Activated CD4-positive, alpha-beta T cell treated with anti-CD3 and anti-CD28 coated beads for 24 hours (primary cell): ENCODE measurements around the gene SLC36A2.
"Not testable (repeated sequence)": the region's sequence is repeated elsewhere in the genome, so short reads cannot be mapped to it uniquely, and the experiment has no call there.

Source experiments
- DNase-seq, 2 donors: peaks; one replicate each; pipeline ENCODE4 v3.0.0-alpha.2; 2020; ENCODE audit warnings: low read depth in 2 of 2

The SLC36A2 gene

DNA sequence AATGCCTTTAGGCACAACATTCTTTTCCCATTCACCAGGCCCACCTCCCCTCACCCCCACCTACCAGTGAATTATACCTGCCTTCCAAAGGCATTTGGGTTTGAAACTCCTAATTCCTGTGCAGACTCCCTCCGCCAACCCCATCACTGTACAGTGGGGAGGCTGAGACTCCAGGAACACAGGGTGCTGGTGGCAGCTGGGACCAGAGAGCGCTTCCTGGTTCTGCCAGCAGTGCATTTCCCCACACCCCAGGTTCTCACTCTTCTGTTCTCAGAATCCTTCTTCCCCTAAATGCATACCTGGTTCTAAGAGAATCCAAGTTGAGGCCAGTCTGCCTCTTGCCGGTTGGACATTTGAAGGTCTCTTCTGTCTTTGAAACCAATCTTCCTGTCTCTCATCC lies 21.1 kb downstream of the SLC36A2 start:
- DNase-seq: no peak

DNA sequence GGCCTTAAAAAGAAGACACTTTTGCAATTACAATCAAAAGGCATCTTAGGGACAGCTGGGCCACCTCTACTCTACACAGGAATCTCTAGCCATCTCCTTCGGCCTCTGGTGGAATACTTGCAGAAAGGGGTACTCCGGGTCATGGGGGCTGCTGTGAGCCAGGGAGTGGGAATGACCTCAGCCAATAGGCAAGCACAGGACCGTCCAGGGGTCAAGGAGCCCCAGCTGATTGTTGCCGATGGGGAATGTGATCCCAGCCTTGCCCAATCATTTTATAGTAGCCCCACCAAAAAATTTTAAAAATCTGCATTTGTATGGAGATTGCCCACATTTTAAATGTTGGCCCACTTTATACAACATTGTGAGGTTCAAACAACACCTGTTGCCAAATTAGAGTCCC lies 26.9 kb downstream of the SLC36A2 start:
- no peak for DNase-seq

DNA sequence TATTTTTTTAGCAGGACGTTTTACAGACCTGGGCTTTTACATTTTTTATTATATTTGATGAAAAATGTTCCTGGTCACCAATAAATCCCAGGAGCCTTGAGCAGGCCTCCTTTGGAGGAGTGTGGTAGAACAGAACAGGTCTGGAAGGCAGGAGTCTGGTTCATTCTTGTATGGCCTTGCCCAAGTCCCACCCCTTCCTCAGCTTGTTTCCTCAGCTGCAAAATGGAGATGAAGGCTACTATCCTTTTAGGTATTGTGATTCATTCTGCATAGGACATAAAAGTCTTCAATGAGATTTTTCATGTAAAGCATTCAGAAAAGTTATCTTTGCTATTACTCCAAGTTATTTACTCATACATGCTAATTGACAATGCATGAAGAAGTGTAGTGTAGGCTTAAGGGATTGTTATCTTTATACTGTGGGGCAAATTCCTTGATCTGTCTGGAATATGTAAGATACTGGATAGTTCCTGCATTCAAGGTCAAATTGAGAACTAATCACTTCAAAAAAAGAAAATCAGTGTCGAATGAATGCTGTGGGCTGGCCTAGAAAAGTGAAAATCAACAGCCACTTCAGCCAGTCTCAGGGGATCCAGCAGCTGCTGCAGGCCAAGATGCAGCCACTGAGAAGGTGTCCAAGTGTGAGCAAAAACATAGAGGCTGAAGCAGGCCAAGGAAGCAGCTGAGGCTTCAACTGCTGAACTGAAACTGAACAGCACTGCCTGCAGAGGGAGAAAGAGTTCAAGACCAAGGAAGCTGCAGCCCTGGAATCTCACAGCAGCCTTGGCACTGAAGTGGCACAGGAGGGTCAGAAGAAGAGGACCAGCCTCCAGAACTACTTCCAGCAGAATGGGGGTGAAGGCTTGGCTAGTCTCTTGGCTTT lies 28.3 kb downstream of the SLC36A2 start:
- no peak for DNase-seq

DNA sequence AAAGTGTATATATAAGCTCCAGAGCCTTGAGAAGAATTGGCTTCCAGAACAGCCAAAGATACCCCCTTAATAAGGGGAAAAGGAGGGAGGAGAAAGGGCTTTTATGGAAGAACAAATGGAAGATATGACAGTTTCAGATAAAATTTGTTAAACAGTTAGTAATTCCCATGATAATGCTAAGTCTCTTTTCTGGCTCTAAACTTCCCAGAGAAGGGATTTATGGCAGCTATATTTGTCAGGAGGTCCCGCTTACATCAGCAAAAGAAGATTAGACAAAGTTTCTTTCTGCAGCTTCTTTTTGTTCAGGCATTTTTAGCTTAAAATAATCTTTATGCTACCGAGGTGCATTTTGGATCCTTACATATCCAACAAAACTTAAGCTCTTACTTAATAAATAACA lies 29.5 kb downstream of the SLC36A2 start:
- no peak for DNase-seq

DNA sequence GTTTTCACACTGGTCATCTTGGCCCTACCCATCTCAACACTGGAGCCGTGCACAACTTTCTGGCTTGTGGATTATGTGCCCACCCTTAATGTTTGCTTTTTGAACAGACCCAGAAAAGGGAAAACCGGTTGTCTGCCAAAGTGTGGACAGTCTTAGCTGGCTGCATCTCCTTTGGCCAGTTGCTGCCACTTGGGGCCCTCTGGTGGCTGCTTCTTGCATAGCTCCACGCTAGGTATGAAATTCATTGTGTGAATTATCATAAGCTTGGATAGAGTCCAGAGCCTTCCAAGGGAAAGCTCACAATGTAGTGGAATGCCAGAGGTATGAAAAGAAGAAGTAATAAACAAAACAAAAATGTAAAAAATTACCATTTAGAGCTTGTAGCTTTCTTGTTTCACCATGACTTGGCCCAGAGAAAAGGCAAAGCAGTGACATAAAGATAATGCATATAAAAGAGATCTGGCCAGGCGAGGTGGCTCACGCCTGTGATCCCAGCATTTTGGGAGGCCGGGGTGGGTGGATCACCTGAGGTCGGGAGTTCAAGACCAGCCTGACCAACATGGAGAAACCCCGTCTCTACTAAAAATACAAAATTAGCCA lies 31.3 kb downstream of the SLC36A2 start:
- DNase-seq: peak; percentile 25 to 48

DNA sequence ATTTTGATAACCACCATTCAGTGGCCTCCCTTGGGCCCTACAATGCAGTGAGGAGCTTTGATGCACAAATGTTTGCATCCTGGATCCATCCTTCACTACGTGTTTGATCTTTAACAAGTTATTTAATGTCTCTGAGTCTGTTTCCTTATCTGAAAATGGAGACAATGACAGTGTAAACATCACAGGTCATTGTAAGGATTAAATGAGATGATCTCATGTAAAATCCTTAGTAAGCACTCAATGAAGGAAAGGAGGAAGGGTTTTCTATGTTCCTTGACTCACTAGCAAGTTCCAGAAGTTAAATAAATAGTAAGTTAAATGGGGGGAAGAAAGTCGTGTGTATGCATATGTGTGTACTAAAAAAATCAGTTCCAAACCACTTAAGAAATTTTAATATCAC lies 34.0 kb downstream of the SLC36A2 start:
- no peak for DNase-seq

DNA sequence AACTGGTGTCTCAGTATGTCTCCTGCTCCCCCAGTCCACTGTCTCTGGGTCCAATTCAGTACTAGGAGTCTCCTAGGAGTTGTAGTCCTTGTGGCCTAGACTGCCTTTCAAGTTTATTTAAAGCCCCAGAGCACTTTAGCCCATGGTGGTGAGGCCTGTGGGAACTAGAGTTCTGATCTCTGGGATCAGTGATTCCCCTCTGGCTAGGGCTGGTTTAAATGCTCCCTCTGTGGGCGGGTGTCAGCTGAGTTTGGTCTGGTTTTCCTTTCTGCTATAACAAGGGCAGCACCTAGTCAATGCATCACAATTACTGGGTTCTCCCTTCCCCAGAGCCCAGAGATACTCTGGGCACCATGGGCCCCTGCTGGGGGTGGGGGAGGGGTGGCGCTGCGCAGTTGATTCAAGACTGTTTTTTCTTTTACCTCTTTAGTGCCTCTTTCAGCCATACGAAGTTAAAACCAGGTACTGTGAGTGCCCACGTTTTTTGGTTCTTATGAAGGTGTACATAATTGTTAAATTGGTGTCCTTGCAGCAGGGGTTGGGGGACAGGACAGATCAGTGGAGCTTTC lies 34.5 kb downstream of the SLC36A2 start:
- DNase-seq: no peak

DNA sequence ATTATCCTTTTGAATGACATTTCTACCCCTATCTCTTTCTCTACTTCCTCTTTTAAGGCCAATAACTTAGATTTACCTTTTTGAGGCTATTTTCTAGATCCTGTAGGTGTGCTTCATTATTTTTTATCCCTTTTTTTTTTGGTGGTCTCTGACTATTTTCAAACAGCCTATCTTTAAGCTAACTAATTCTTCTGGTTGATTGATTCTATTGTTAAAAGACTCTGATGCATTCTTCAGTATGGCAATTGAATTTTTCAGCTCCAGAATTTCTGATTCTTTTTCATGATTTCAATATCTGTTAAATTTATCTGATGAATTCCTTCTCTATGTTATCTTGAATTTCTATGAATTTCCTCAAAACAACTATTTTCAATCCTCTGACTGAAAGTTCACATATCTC lies 36.4 kb downstream of the SLC36A2 start:
- DNase-seq: no peak

DNA sequence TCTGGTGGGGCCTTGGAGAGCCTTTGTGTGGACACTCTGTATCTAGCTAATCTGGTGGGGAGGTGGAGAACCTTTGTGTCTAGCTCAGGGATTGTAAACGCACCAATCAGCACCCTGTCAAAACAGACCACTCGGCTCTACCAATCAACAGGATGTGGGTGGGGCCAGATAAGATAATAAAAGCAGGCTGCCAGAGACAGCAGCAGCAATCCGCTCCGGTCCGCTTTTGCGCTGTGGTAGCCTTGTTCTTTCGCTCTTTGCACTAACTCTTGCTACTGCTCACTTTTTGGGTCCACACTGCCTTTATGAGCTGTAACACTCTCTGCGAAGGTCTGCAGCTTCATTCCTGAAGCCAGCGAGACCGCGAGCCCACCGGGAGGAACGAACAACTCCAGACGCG lies 37.5 kb downstream of the SLC36A2 start:
- not testable (repeated sequence) for DNase-seq

DNA sequence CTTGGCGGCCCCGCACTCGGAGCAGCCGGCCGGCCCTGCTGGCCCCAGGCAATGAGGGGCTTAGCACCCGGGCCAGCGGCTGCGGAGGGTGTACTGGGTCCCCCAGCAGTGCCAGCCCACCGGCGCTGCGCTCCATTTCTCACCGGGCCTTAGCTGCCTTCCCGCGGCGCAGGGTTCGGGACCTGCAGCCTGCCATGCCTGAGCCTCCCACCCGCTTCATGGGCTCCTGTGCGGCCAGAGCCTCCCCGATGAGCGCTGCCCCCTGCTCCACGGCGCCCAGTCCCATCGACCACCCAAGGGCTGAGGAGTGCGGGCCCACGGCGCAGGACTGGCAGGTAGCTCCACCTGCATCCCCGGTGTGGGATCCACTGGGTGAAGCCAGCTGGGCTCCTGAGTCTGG lies 38.1 kb downstream of the SLC36A2 start:
- DNase-seq: not testable (repeated sequence)

DNA sequence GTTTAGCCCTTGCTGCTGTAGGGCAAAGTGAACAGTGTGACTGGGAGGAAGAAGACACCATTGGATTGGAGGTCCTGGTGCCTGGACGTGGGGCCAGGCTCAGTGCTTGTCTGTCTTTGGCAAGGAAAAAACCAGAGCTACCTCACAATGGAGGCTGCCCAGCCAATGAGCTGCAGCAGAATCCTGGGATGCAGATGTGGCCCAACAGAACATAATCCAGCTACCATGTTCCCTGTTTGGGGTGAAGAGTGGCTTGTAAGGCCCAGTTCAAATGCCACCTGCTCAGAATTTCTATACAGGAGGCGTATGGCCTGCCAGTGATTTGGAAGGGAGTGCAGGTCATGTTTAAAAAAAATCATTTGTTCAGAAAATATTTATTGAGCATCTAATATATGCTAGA lies 43.7 kb downstream of the SLC36A2 start, which contains the start of gene SLC36A3:
TSS of gene SLC36A3 (minus strand) at position 101 of the 400 bp plus-strand sequence. CDS start 412 bp downstream, outside the sequence.
- no peak for DNase-seq

DNA sequence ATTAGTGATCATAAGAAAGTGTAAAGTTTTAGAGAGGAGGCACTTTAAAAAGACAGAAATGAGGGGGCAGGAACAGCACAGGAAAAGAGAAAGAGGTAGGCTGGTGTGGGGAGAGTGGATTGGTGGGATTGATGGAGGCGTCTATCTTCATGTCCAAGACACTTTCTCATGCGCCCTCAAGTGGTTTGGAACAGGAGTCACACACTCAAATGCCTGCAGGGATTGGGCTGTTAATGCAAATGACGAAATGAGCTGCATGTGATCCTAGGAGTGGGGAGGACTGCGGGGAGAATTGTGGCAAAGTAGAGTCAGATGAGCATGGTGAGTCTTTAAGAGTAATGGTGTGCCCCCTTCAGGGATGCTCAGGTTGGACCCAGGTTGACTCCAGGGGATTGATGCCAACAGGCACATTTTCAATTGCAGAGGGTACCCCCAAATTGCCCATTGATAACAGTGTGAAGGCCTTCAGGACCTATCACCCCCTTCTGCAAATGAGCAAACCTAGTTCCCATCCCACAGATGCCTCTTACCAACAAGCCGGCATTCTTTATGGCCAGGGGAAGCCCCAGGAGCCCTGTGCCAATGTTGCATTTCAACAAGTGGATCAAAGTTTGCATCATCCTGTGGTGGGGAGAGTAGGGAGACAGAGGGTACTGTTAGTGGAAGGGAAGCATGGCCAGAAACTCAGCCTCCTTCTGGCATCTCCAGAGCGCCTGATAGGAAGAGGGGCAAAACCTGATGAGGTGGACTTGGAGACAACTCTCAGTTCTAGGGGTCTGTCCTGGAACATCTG lies 49.1 kb downstream of the SLC36A2 start:
- no peak for DNase-seq

DNA sequence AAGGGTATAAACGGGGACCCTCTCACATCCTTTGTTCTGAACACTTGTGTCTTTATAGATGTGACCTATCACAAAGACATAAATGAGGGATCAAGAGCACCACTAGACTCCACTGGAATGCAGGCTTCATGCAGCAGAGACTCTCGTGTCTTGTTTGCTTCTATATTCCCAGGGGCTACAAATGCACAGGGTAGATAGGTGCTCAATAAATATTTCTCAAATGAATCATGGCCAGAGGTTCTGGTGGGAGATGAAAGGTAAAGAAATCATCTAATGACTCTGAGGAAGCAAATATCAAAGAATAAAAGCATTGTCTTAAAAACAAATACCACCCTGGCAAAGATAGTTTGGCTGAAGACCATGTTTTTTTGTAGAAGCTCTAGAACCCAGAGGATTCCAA lies 50.4 kb downstream of the SLC36A2 start:
- DNase-seq: no peak

DNA sequence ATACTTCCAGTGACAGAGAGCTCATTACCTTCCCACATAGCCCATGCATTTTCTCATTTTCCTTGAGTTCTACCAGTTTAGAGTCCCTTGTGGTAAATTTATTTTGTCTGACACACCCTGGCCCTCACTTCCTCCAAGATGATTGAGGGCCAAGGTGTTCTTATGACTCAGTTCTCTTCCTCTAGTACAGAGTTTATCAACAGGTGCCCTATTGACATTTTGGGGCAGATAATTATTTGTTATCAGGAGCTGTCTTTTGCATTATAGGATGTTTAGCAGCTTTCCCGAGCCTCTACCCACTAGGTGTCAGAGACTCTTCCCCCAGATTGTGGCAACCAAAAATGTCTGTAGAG lies 50.9 kb downstream of the SLC36A2 start:
- no peak for DNase-seq

DNA sequence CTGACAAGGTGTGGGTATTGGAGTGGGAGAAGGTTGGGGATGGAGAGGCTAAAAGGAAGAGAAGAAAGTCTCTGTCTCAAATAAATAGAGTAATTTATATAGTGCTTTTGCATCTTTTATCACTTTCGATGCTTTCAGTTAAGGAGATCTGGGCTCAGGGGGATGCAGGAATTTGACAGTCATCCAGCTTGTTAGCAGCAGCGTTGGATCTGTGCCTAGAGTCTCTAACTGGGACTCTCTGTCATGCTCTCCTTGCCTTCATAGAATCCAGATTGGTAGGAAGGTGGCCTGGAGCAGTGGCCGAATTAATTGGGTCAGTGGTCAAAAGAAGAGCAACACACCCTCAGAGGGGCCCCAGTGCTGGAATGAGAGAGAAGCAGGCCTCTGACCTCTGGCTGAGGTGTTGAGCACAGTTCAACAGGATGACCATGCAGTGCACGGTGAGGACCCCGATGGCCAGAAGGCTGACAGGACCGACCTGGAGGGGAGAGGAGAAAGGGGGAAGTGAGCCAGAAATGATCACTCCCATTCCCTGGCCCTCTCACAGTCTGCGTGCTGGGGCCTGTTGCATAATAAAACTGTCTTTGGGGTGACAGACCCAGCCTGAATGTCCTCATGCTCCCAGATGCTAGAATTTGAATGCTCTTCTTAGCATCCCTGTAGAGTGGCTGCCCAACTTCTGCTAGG lies 51.4 kb downstream of the SLC36A2 start:
- DNase-seq: no peak

DNA sequence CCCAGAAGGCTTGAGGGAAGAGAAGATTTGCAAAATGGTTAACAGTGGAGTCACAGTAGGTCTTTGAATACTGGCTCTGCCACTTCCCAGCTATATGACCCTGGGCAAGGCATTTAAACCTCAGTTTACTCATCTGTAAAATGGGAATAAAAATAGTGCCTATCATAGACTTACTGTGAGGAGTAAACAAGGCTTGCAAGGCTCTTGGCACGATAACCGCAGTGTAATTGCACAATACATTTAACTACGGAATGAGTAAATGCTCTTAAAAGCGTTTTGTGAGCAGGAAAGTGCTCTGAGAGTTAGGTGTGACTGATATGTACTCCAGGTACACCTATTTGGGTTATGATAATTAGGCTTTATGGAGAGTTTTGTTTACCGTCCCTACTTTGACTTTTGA lies 52.2 kb downstream of the SLC36A2 start:
- no peak for DNase-seq

DNA sequence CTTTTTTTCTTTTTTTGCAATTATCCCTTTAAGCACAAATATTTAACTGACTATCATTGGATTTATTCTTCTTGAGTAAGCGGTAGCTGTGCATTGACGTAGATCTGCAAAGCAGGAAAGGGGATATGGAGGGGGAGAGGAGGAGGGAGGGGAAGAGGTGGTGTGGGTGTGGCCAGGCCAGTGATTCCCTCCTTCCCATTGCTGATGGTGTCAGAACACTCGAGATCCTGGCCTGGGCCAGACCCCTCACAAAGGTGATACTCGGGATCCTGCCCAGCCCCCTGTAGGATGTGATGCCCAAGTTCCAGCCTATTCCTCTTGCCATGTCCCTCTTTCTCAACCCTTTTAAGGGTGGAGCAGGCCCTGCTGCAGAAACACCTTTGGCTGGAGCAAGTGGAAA lies 53.7 kb downstream of the SLC36A2 start:
- no peak for DNase-seq

DNA sequence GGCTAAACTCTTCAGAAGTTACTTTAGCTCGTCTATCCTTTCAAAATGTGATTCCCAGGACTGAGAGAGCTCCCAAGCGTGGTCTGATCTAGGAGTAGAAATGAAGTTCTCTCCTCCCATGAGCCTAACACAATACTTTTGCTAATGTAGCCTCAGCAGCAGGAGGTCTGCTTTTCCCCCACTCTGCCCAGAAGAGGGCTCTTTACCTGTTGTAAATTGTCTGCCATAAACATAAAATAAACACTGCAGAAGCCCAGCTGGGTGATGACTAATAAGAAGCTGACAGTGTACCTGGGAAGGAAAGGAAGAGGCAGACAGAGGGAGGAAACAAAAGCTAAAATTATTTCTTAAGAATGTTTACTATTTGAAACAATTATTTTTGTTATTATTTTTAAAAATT lies 59.2 kb downstream of the SLC36A2 start:
- DNase-seq: no peak

DNA sequence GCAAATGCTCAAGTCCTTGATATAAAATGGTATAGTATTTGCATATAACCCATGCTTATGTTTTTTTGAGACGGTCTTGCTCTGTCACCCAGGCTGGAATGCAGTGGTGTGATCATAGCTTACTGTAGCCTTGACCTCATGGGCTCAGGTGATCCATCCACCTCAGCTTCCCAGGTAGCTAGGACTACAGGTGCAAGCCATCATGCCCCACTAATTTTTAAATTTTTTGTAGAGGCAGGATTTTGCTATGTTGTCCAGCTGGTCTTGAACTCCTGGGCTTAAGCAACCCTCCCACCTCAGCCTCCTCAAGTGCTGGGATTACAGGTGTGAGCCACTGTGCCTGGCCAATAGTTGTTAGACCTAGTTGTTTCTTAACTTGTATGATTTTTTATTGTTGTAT lies 61.1 kb downstream of the SLC36A2 start:
- DNase-seq: no peak

DNA sequence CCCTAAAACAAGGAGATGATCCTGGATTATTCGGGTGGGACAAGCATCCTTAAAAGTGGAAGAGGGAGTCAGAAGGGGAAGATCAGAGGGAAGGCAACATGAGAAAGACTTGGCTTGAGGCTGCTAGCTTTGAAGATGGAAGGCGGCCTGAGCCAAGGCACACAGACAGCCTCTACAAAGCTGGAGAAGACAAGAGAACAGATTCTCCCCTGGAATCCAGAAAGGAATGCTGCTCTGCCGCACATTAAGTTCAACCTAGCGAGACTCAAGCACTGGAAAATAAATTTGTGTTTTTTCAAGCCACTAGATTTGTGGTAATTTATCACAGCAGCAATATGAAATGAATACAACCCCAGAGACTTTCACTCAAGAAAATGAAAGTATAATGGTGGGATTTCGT lies 61.7 kb downstream of the SLC36A2 start:
- no peak for DNase-seq

DNA sequence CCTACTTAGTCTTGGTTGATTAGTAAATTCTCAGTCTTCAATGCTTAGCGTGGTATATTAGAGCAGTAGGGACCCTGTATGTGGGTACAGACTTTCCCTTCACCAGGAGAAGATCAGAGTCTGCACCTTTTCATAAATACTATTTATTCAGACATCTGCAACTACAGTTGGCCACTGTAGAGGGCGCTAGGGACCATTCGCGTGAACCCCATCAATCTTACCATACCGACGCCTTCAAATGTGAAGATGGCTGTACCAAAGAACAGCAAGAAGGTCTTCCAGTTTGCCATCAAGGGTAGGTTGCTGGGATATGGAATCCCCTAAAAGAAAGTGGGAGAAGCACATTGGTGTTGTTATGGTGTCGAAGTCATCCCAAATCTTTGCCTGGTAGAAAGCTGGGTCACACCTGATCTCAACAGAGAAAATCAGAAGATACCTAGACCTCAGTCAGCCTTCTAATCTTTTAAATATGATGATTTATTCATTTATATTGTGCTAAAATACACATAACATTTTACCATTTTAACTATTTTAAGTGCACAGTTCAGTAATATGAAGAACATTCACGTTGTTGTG lies 62.9 kb downstream of the SLC36A2 start:
- DNase-seq: no peak
